GM21447 (cell line): ENCODE results near the gene SERINC4.
A peak's percentile ranks its signal among the peaks of the same experiment; 100 is the strongest.
"Not testable (repeated sequence)": the region's sequence is repeated elsewhere in the genome, so short reads cannot be mapped to it uniquely, and the experiment has no call there.

Experiments
- ATAC-seq: cut with Tn5 transposase; IDR thresholded peaks from one replicate; pipeline ENCODE4 v1.9.1; 2021; ENCODE audit not compliant: unreplicated experiment

The SERINC4 gene

DNA sequence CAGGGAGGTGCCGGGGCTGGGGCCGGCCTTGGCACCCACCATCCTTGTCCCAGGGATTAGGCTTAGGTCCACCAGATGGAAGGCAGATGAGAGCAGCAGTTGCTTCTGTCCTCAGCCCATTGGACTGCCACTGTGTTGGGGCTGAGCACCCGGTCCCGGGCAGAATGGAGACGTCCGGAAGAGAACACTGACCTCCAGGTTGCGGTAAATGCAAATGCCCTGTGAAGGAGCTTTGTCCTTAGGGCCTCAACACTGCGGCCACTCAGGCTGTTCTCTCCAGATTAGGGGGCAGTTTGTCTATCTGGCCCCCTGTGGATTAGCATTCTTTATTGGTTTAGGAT is at the start of gene SERINC4:
Gene SERINC4 (minus strand): TSS at position 276 of the 341 bp plus-strand sequence. CDS start 234 bp downstream, at position 42.
- no peak for ATAC-seq

DNA sequence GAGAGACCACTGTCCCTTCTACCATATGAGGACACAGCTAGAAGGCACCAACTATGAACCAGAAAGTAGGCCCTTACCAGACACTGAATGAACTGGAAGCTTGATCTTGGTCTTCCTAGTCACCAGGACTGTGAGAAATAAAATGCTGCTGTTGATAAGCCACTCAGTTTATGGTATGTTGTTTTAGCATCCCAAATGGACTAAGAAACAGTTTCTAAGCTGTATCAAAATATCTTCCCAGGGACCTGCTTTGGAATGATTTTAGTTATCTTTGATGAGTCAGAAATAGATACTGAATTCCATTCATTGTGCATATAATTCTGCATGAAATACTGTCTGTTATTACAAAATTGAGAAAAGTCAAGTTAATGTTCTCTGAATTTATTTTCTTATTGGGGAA is 45.4 kb upstream of the SERINC4 start:
- ATAC-seq: no peak

DNA sequence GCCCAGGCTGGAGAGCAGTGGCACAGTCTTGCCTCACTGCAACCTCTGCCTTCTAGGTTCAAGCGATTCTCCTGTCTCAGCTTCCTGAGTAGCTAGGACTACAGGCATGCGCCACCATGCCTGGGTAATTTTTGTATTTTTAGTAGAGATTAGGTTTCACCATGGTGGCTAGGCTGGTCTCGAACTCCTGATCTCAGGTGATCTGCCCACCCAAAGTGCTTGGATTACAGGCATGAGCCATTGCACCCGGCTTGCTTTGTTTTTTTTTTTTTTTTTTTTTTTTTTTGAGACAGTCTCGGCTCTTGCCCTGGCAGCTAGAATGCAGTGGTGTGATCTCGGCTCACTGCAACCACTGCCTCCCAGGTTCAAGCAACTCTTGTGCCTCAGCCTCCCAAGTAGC is 32.5 kb upstream of the SERINC4 start:
- not testable (repeated sequence) for ATAC-seq

DNA sequence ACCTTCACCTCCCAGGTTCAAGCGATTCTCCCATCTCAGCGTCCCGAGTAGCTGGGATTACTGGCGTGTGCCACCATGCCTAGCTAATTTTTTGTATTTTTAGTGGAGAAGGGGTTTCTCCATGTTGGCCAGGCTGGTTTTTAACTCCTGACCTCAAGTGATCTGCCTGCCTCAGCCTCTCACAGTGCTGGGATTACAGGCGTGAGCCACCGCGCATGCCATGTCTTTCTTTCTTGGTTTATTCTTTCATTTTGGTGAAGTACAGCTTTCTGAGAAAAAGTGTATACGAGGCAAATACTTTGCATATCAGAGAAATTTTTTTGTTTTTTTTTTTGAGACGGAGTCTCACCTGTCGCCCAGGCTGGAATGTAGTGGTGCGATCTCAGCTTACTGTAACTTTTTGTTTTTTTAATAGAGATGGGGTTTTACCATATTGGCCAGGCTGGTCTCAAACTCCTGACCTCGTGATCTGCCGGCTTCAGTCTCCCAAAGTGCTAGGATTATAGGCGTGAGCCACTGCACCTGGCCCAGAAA is 31.6 kb upstream of the SERINC4 start:
- not testable (repeated sequence) for ATAC-seq

DNA sequence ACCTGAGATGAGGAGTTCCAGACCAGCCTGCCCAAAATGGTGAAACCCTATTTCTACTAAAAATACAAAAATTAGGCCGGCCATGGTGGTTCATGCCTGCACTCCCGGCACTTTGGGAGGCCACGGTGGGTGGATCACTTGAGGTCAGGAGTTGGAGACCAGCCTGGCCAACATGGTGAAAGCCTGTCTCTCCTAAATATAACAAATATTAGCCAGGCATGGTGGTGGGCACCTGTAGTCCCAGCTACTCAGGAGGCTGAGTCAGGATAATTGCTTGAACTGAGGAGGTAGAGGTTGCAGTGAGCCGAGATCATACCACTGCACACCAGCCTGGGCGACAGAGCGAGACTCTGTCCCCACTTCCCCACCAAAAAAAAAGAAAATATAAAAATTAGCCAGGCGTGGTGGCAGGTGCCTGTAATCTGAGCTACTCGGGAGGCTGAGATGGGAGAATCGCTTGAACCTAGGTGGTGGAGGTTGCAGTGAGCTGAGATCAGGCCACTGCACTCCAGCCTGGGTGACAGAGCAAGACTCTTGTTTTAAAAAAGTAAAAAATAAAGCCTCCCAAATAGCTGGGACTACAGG is 30.8 kb upstream of the SERINC4 start:
- ATAC-seq: not testable (repeated sequence)

DNA sequence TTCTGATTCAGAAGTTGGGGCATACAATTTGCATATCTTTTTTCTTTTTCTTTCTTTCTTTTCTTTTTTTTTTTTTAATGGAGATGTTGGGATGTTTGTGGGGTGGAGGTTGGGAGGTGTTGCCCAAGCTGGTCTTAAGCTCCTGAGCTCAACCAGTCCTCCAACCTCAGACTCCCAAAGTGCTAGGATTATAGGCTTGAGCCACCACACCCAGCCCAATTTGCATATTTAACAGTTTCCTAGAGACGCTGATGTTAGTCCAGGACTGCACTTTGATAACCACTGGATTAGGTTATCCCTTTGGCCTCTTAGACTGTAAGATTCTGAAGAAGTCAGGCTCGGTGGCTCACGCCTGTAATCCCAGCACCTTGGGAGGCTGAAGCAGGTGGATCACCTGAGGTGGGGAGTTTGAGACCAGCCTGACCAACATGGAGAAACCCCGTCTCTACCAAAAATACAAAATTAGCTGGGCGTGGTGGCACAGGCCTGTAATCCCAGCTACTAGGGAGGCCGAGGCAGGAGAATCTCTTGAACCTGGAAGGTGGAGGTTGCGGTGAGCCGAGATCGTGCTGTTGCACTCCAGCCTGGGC is 30.0 kb upstream of the SERINC4 start:
- ATAC-seq: not testable (repeated sequence)

DNA sequence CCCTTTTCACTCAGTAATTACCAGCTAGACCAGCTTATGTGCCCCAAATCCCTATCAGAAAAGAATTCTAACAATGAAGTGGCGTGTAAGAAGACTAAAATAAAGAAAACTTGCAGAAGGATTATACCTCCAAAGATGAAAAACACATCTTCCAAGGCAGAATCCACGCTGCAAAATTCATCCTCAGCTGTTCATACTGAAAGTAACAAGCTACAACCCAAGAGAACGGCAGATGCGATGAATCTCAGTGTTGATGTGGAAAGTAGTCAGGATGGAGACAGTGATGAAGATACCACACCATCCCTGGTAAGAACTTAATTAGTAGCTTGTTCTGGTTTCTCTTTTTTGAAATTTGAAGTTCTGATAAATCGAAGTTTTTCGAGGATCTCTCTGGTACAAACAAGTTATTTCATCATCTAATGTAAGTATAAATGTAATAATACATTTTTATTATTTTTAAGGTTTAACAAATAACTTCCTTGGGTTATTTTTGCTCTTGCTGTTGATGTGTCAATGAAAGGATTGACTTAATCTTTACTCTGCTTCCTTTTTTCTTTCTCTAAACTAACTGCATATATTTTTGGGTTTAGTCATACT is 28.1 kb upstream of the SERINC4 start:
- ATAC-seq: no peak

DNA sequence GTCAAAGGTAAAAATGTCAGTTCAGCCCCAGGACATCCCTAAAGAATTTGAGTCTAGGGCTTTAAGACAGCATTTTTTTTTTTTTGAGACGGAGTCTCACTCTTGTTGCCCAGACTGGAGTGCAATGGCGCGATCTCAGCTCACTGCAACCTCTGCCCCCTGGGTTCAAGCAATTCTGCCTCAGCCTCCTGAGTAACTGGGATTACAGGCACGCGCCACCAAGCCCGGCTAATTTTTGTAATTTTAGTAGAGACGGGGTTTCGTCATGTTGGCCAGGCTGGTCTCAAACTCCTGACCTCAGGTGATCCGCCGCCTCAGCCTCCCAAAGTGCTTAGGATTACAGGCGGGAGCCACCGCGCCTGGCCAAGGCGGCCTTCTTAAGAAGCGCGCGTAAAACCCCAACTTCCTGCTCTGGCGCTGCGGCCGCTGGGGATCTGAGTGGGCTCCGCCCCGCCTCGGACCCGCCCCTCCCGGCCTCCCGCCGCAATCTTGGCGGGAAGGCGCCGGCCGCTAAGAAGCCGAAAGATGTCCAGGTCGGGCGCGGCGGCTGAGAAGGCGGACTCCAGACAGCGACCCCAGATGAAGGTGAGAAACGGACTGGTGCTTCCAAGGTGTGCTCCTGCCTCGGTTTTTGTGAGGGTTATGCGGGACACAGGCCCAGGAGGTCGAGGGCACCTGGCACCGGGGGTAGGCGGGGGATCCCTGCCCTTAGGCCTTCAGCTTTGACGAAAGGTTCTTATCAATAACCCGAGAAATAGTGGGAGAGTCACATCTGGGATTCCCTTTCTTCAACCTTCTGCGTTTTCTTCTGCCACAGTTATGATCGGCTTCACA is 26.7 kb upstream of the SERINC4 start, which contains the start of gene WDR76:
Gene WDR76 (plus strand): TSS at position 495 of the 834 bp plus-strand sequence. CDS start 31 bp downstream, at position 526.
- ATAC-seq: peak; percentile 60

DNA sequence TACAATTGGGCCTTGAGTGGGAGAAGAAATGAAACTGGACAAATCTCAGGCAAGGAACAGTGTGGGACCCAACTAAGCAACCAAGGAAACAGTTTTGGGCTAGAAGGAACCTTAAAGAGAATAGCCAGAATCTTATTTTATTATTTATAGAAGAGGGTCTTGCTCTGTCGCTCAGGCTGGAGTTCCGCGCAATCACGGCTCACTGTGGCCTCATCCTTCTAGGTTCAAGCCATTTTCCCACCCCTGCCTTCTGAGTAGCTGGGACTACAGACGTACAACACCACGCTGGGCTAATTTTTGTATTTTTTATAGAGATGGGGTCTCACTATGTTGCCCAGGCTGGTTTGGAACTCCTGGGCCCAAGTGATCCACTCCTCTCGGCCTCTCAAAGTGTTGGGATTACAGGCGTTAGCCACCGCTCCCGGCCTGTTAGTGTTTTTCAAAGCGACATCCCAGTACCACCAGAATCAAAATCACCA is 26.0 kb upstream of the SERINC4 start:
- no peak for ATAC-seq

DNA sequence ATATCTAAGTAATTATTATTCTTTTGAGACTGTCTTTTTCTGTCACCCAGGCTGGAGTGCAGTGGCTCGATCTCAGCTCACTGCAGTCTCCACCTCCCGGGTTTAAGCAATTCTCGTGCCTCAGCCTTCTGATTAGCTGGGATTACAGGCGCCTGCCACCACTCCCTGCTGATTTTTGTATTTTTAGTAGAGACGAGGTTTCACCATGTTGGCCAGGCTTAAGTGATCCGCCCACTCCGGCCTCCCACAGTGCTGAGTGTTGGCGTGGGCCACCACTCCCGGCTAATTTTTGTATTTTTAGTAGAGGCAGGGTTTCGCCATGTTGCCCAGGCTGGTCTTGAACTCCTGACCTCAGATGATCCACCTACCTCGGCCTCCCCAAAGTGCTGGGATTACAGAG is 25.3 kb upstream of the SERINC4 start:
- not testable (repeated sequence) for ATAC-seq

DNA sequence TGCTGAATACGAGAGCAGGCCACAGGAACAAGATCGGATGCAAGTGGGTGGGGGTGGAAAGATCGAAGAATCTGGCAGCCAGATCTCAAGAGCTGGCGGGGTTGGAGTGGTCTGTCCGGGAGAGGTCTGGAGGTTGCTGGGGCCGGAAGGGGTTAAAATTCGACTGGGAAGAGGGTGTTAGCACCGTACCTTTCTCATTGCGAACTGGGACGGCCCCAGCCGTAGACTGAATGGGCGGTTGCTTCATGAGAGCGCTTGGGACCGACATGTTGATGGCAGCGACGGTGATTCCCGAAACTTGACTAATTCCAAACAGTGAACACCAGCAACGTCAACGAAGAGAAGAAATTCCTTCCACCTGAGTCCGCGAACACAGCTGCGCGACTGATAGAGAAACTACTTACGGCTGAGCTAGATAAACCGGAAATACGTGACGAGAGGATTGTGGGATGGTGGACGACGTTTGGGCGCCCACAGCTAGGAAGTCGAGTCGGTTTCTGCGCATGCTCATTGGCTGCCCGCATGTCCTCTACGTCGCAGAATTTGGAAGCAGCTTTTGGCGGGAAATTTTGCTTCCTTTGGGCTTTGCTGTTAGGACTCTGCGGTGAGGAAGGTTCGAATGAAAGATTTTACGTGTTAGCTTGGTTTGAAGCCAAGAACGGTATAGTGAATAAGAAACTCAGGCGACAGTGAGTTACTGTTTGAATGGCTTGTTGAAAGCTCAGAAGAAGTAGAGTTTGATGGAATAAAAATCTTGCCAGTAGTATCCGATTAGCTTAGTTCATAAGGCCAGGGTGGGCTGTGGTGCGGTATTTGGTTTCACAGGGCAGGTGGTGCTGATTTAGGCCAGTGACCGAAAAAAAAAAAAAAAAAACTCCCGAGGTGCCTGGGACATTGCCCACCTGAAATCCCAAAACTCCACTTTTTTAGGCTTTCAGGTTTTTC is 24.6 kb upstream of the SERINC4 start, which contains the start of gene MFAP1:
Gene MFAP1 (minus strand): TSS at position 389 of the 945 bp plus-strand sequence. CDS start 121 bp downstream, at position 268.
- ATAC-seq: peak; percentile 71

DNA sequence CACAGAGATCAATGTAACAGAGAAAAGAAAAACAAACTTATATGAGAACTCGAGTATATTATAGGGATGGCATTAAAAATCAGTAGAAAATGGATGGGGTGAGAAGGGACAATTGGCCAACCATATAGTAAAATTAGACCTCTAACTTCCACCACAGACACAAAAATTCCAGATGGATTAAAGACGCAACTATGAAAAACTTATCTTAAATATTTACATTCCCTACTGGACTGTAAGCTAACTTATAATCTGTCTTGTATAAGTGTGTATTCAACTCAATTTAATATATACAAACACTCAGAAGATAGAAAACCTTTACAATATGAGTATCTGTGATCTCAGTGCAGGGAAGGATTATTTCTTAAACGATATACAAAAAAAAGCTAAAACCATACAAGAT is 21.5 kb upstream of the SERINC4 start:
- no peak for ATAC-seq

DNA sequence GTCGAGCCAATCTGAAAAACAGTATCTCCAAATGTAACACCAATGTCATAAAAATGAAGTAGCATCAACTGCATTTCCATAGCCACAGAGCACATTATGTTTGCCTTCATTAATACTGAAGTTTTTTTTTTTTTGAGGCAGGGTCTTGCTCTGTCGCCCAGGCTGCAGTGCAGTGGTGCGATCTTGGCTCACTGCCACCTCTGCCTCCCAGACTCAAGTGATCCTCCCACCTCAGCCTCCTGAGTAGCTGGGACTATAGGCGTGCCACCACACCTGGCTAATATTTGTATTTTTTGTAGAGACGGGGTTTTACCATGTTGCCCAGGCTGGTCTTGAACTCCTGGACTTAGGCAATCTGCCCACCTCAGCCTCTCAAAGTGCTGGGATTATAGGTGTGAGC is 15.0 kb upstream of the SERINC4 start:
- ATAC-seq: not testable (repeated sequence)

DNA sequence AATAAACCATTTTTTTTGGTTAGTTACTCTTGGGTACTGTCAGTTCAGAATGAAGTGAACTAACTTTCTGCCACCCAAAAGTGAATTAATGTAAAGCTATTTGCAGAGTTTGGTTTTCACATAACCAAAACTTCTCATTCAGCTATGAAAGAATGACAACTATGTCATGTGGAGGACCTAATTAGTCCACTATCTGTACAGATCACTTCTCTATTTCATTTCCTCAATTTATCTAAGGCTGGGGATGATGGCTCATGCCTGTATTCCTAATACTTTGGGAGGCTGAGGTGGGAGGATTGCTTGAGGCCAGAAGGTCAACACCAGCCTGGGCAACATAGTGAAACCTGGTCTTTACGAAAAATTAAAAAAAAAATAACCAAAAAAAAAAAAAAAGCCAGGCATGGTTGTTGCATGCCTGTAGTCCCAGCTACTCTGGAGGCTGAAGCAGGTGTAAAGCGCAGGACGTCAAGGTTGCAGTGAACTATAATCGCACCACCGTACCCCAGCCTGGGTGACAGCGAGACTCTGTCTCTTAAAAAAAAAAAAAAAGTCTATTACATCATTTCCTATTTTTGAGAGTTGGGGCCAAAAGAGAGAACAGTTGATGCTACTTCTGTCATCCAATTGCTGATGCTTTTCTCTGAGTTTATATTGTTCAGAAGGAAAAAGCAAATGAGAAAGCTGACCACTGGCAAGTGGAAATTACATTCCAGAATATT is 9.1 kb upstream of the SERINC4 start:
- peak; percentile 73 for ATAC-seq

DNA sequence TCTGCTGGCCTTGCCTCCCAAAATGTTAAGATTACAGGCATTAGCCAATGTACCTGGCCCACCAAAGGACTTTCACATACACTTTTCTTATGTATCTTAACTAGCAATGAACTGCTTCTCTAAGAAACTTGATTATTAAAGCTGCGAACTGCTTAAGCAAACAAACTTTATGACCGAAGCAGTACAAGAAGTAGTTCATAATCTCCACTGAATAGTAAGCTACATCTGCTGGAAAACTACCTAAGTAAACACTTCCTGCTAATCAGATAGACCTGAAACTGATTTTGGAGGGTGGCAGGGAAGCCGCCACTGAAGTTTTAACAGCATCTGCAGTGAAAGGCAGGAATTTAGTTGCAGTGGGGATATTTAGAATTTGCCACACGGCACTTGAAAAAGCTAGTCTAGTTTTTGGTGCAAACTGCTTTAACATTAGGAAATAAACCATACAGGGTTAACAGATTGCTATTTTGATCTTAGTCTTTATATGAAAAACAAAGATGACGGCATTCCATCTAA is 8.5 kb upstream of the SERINC4 start:
- no peak for ATAC-seq

DNA sequence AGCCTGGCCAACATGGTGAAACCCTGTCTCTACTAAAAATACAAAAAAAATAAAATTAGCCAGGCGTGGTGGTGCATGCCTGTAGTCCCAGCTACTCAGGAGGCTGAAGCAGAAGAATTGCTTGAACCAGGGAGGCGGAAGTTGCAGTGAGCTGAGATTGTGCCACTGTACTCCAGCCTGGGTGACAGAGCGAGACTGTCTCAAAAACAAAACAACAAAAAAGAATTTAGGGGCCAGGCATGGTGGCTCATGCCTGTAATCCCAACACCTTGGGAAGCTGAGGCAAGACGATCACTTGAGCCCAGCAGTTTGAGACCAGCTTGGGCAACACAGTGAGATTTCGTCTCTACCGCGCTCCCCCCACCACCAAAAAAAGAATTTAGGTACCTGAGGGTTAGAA is 2.7 kb upstream of the SERINC4 start:
- not testable (repeated sequence) for ATAC-seq

DNA sequence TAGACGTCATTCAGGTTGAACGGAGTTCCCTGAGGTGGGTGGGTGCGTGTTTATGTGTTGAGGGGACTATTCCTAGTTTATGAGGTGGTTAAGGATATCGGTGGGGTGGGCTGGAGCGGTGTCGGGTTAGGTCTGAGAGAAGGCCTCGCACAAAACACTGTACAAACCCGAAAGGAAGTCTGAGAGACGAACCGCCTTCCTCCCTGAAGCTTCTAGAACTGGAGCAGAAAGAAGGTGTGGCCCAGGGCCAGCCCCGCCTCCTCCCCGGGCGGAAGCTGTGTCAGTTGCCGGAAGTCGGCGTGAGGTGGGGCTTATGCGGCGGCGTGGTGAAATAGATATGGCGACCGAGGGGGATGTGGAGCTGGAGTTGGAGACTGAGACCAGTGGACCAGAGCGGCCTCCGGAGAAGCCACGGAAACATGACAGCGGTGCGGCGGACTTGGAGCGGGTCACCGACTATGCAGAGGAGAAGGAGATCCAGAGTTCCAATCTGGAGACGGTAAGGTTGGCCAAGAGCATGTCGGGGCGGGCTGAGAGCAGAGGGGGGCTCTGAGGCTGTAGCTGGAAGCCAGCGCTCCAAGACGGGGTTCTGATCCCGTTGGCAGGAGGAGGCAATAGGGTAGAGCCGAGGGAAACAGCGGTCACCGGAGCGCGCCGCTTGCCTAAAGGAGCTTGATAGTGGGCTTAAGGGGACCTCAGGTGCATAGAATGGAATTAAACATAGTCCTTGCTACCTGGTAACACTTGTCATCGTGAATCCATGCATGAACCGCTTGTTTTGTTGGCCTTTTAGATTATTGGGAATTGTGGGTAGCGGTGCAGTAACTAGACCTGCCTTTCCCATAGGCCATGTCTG is 494 bp upstream of the SERINC4 start, which contains the start of gene HYPK:
Gene HYPK (plus strand): TSS at position 314 of the 856 bp plus-strand sequence. CDS start 24 bp downstream, at position 338.
- peak; percentile 87 for ATAC-seq
